IgD-negative memory B cell (primary cell): Measurements from ENCODE around the gene DMRT3. TPM values are rescaled to one million over a fixed set of nuclear protein-coding genes. Genes with fewer than 3 reads are reported as not detected.
A peak's percentile ranks its signal among the peaks of the same experiment; 100 is the strongest.

ENCODE experiments used
- H3K27ac Mint-ChIP-seq, 3 donors: one replicate each; pipeline ENCODE4 v1.8.0; 2020 to 2022; ENCODE audit warnings: mild to moderate bottlenecking in 3 of 3, mixed read lengths in 3 of 3, moderate library complexity in 1 of 3
- H3K27me3 Mint-ChIP-seq: one replicate; pipeline ENCODE4 v1.8.0; 2021; ENCODE audit warnings: mixed read lengths
- H3K36me3 Mint-ChIP-seq: one replicate; pipeline ENCODE4 v1.8.0; 2020; ENCODE audit warnings: mild to moderate bottlenecking, mixed read lengths
- H3K4me1 Mint-ChIP-seq, 3 donors: one replicate each; pipeline ENCODE4 v1.8.0; 2020 to 2022; ENCODE audit warnings: mixed read lengths in 3 of 3, mild to moderate bottlenecking in 1 of 3
- H3K4me3 Mint-ChIP-seq, 4 donors: one replicate each; pipeline ENCODE4 v1.8.0; 2020 to 2022; ENCODE audit warnings: mild to moderate bottlenecking in 4 of 4, mixed read lengths in 4 of 4, moderate library complexity in 3 of 4
- H3K9me3 Mint-ChIP-seq, 3 donors: one replicate each; pipeline ENCODE4 v1.8.0; 2020 to 2021; ENCODE audit warnings: mixed read lengths in 3 of 3, mild to moderate bottlenecking in 1 of 3
- polyA plus RNA-seq: library from polyadenylated mRNA; unstranded; fragments of 300-500 nt; fragmentation: Illumina TruSeq; gene quantifications from one replicate; pipeline ENCODE4 v1.2.3, GENCODE V29; 2021

DMRT3 gene
- polyA plus RNA-seq, 1 donor from 2014 or later: not detected

- H3K4me3 Mint-ChIP-seq: peak overlapping the region in 1 of 4 donors; percentile 54
- peaks cover 2 to 9% (median 3%) of the 10 kb centered on the region in 3 donors for H3K4me1 Mint-ChIP-seq
- no peaks in the 10 kb centered on the region for H3K9me3 Mint-ChIP-seq
- H3K36me3 Mint-ChIP-seq: peaks cover 2% of the 10 kb centered on the region
- peaks cover 58% of the 10 kb centered on the region for H3K27me3 Mint-ChIP-seq
- H3K27ac Mint-ChIP-seq: peak overlapping the region in 1 of 3 donors; percentile 32
Measured at GRCh38 chr9:966870-967269, 9.6 kb upstream of the DMRT3 start.

DNA sequence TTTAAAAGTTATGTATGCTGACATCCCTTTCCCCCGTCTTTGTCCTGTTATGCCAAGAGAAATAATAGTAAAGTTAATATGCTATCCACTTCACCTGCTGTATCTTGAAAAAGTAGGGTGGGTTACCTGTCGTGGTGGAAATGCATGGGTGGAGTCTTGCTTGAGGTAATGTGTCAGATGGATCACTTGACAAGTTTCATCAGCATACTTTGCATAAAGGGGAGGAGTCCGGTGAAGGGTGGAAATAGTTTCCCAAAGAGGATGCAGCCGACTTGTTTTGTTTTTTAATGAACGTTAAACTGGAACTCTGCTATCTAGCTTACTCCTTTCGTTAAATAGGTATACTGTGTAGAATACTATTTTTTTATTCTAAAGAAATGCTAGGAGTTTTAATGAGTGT lies 9.0 kb upstream of the DMRT3 start:
- no peaks in the 10 kb centered on the region for H3K9me3 Mint-ChIP-seq
- H3K4me1 Mint-ChIP-seq: peaks cover 2 to 9% (median 3%) of the 10 kb centered on the region in 3 donors
- H3K4me3 Mint-ChIP-seq: no peak overlapping the region
- peaks cover 59% of the 10 kb centered on the region for H3K27me3 Mint-ChIP-seq
- H3K36me3 Mint-ChIP-seq: peaks cover 2% of the 10 kb centered on the region
- no peak overlapping the region for H3K27ac Mint-ChIP-seq

GRCh38 chr9:967903-968641 lies 8.4 kb upstream of the DMRT3 start:
- Mint-ChIP-seq H3K4me1 (peaks cover 2 to 9% (median 3%) of the 10 kb centered on the region in 3 donors), H3K36me3 (peaks cover 2% of the 10 kb centered on the region), H3K27ac (peak overlapping the region in 2 of 3 donors; percentile 32 to 80), H3K4me3 (peak overlapping the region in 1 of 4 donors; percentile 18), H3K27me3 (peaks cover 55% of the 10 kb centered on the region), H3K9me3 (no peaks in the 10 kb centered on the region)

- Mint-ChIP-seq H3K27ac (peak overlapping the region in 1 of 3 donors; percentile 60), H3K4me1 (peaks cover 3 to 18% (median 4%) of the 10 kb centered on the region in 3 donors), H3K9me3 (peaks cover 0 to 8% (median 0%) of the 10 kb centered on the region in 3 donors), H3K36me3 (peaks cover 2% of the 10 kb centered on the region), H3K4me3 (peak overlapping the region in 2 of 4 donors; percentile 22 to 61), H3K27me3 (peaks cover 60% of the 10 kb centered on the region)
Measured at GRCh38 chr9:969310-970150, 6.9 kb upstream of the DMRT3 start.

- H3K4me1 Mint-ChIP-seq: peaks cover 4 to 20% (median 7%) of the 10 kb centered on the region in 3 donors
- peaks cover 2% of the 10 kb centered on the region for H3K36me3 Mint-ChIP-seq
- H3K4me3 Mint-ChIP-seq: no peak overlapping the region
- H3K9me3 Mint-ChIP-seq: peaks cover 0 to 8% (median 0%) of the 10 kb centered on the region in 3 donors
- peak overlapping the region in 2 of 3 donors; percentile 66 to 87 for H3K27ac Mint-ChIP-seq
- peaks cover 67% of the 10 kb centered on the region for H3K27me3 Mint-ChIP-seq
Measured at GRCh38 chr9:970151-970996, 6.1 kb upstream of the DMRT3 start.

- H3K36me3 Mint-ChIP-seq: peaks cover 2% of the 10 kb centered on the region
- peaks cover 66% of the 10 kb centered on the region for H3K27me3 Mint-ChIP-seq
- H3K4me1 Mint-ChIP-seq: peaks cover 7 to 24% (median 8%) of the 10 kb centered on the region in 3 donors
- H3K9me3 Mint-ChIP-seq: peaks cover 0 to 8% (median 0%) of the 10 kb centered on the region in 3 donors
- H3K4me3 Mint-ChIP-seq: peak overlapping the region in 3 of 4 donors; percentile 29 to 45 (median 39)
- H3K27ac Mint-ChIP-seq: peak overlapping the region in 2 of 3 donors; percentile 59 to 80
Measured at GRCh38 chr9:971901-972500, 4.5 kb upstream of the DMRT3 start.

DNA sequence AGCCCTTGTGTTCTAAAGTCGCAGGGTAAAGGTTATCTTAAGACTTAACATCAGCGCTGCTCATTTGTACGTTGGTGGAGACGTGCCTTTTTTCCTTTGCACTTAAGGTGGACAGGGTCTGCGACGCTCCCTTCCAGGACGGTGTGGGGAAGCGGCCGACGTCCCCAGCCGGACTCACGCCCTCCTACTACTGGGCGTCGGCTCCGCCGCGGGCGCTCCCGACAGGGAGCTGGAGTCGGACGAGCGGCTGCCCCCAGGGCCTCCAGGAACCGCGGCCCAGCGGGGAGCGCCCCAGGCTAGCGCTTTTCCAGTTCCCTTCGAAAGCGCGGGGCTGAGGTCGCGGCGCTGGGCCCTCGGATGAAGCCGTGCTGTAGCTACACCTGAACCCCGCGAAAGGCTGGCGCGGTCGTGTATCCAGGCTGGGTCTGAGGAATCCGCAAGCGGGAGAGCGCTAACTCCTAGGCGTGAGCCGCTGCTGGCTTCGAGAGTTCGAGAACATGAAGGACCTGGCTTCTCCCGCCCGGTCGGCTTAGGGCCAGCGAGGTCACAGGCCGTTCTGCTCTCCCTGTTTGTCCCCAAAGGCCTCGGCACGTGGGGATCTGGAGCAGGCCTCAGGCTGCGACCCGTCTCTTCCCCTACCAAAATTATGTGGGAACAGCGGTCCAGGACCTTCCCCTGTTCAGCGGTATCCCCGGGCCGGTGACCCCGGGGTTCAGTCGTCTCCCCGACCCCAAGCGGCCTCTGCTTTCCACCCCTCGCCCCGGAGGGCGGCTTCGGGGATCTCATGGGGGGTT lies 3.8 kb upstream of the DMRT3 start:
- H3K9me3 Mint-ChIP-seq: peaks cover 0 to 8% (median 0%) of the 10 kb centered on the region in 3 donors
- peak overlapping the region; percentile 59 to 80 (median 80) for H3K27ac Mint-ChIP-seq
- H3K27me3 Mint-ChIP-seq: peaks cover 64% of the 10 kb centered on the region
- peak overlapping the region in 3 of 4 donors; percentile 39 to 75 (median 45) for H3K4me3 Mint-ChIP-seq
- H3K36me3 Mint-ChIP-seq: peaks cover 2% of the 10 kb centered on the region
- H3K4me1 Mint-ChIP-seq: peaks cover 7 to 24% (median 8%) of the 10 kb centered on the region in 3 donors

GRCh38 chr9:973295-973834 lies 3.1 kb upstream of the DMRT3 start:
- H3K9me3 Mint-ChIP-seq: peaks cover 0 to 8% (median 0%) of the 10 kb centered on the region in 3 donors
- H3K27ac Mint-ChIP-seq: peak overlapping the region in 2 of 3 donors; percentile 10 to 80
- peak overlapping the region in 3 of 4 donors; percentile 27 to 75 (median 41) for H3K4me3 Mint-ChIP-seq
- peaks cover 7 to 24% (median 8%) of the 10 kb centered on the region in 3 donors for H3K4me1 Mint-ChIP-seq
- H3K36me3 Mint-ChIP-seq: no peaks in the 10 kb centered on the region
- peaks cover 70% of the 10 kb centered on the region for H3K27me3 Mint-ChIP-seq

- H3K4me1 Mint-ChIP-seq: peaks cover 4 to 16% (median 7%) of the 10 kb centered on the region in 3 donors
- peaks cover 0 to 8% (median 0%) of the 10 kb centered on the region in 3 donors for H3K9me3 Mint-ChIP-seq
- peaks cover 69% of the 10 kb centered on the region for H3K27me3 Mint-ChIP-seq
- H3K36me3 Mint-ChIP-seq: no peaks in the 10 kb centered on the region
- peak overlapping the region in 3 of 4 donors; percentile 26 to 75 (median 49) for H3K4me3 Mint-ChIP-seq
- H3K27ac Mint-ChIP-seq: peak overlapping the region in 1 of 3 donors; percentile 80
Measured at GRCh38 chr9:974031-974995, 2.1 kb upstream of the DMRT3 start.

- Mint-ChIP-seq H3K36me3 (no peaks in the 10 kb centered on the region), H3K4me3 (peak overlapping the region in 2 of 4 donors; percentile 75 to 80), H3K4me1 (peaks cover 4 to 14% (median 7%) of the 10 kb centered on the region in 3 donors), H3K27me3 (peaks cover 68% of the 10 kb centered on the region), H3K9me3 (peaks cover 0 to 8% (median 0%) of the 10 kb centered on the region in 3 donors), H3K27ac (peak overlapping the region; percentile 59 to 80 (median 80))
Measured at GRCh38 chr9:974996-975739, 1.3 kb upstream of the DMRT3 start.

DNA sequence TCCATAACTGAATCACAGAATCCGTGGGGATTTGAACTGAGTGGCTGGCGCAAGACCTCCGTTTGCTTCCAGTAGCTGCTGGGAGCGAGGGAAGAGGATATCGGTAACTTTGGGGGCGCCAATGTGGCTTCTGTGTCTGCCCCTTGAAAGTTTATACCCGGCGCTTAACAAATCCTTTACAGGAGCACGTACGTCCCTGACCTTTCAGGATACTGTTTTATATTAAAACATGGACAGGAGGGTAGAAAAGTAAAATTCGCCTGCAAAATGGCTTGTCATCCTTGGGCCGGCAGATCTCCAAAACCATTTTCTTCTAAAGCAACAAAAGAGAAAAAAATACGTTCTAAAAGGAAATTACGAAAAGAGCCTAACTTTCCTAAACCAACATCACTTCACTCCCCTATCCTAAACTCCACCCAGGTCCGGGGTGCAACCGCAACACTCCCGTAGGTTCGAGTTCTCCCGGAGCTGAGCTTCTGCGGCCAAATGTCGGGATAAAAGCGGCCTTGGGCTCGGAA lies 656 bp upstream of the DMRT3 start:
- Mint-ChIP-seq H3K36me3 (no peaks in the 10 kb centered on the region), H3K9me3 (peaks cover 0 to 8% (median 0%) of the 10 kb centered on the region in 3 donors), H3K27me3 (peaks cover 66% of the 10 kb centered on the region), H3K4me1 (peaks cover 4 to 15% (median 7%) of the 10 kb centered on the region in 3 donors), H3K4me3 (peak overlapping the region in 3 of 4 donors; percentile 17 to 80 (median 75)), H3K27ac (peak overlapping the region; percentile 47 to 80 (median 80))
